GM23248 (cell line): ENCODE measurements around the gene ERICH3. TPM values are rescaled to one million over a fixed set of nuclear protein-coding genes. Genes with fewer than 3 reads are reported as not detected.

Experiments used
- DNase-seq: peaks from one replicate; pipeline ENCODE4 v3.0.0-alpha.2; 2015
- H2AFZ ChIP-seq: fragments of 200-600 bp; sonication (generic); 2 replicates; pipeline ENCODE4 v1.6.1; 2016; ENCODE audit warnings: antibody characterized with exemption
- H3F3A ChIP-seq: fragments of 200-600 bp; sonication (generic); 2 replicates; pipeline ENCODE4 v1.6.1; 2016; ENCODE audit warnings: mild to moderate bottlenecking, antibody characterized with exemption, mixed run types; ENCODE audit not compliant: insufficient read depth
- H3K27ac ChIP-seq: fragments of 200-600 bp; sonication (generic); 2 replicates; pipeline ENCODE4 v1.5.1; 2016; ENCODE audit warnings: mild to moderate bottlenecking
- H3K27me3 ChIP-seq: fragments of 200-600 bp; sonication (generic); replicated peaks from 2 replicates; pipeline ENCODE4 v1.6.1; 2016; ENCODE audit warnings: mild to moderate bottlenecking; ENCODE audit not compliant: insufficient read depth
- H3K36me3 ChIP-seq: fragments of 200-600 bp; sonication (generic); 2 replicates; pipeline ENCODE4 v1.6.1; 2016; ENCODE audit warnings: low read depth, mild to moderate bottlenecking
- H3K4me1 ChIP-seq: fragments of 200-600 bp; sonication (generic); 2 replicates; pipeline ENCODE4 v1.6.1; 2016; ENCODE audit warnings: mild to moderate bottlenecking; ENCODE audit not compliant: insufficient read depth
- H3K4me2 ChIP-seq: fragments of 200-600 bp; sonication (generic); one replicate; pipeline ENCODE4 v1.6.1; 2016; ENCODE audit warnings: mild to moderate bottlenecking; ENCODE audit not compliant: unreplicated experiment
- H3K4me3 ChIP-seq: fragments of 200-600 bp; sonication (generic); 2 replicates; pipeline ENCODE4 v1.5.1; 2016; ENCODE audit warnings: mild to moderate bottlenecking
- H3K79me2 ChIP-seq: fragments of 200-600 bp; sonication (generic); 2 replicates; pipeline ENCODE4 v1.6.1; 2016; ENCODE audit warnings: mild to moderate bottlenecking; ENCODE audit not compliant: insufficient read depth
- H3K9ac ChIP-seq: fragments of 200-600 bp; sonication (generic); 2 replicates; pipeline ENCODE4 v1.6.1; 2016; ENCODE audit warnings: mild to moderate bottlenecking
- H3K9me2 ChIP-seq: fragments of 200-600 bp; sonication (generic); 2 replicates; pipeline ENCODE4 v1.6.1; 2016; ENCODE audit warnings: mixed run types, mild to moderate bottlenecking, moderate library complexity; ENCODE audit not compliant: insufficient read depth
- H3K9me3 ChIP-seq: fragments of 200-600 bp; sonication (generic); one replicate; pipeline ENCODE4 v1.6.1; 2017; ENCODE audit warnings: low read depth
- H4K20me1 ChIP-seq: fragments of 200-600 bp; sonication (generic); 2 replicates; pipeline ENCODE4 v1.6.0; 2016; ENCODE audit not compliant: insufficient read depth
- EZH2 ChIP-seq: fragments of 200-600 bp; sonication (generic); IDR thresholded peaks from 2 replicates; pipeline ENCODE4 v1.6.1; 2018; ENCODE audit warnings: antibody characterized with exemption, mild to moderate bottlenecking; ENCODE audit not compliant: insufficient read depth, poor library complexity, severe bottlenecking
- EZH2phosphoT487 ChIP-seq: fragments of 200-600 bp; sonication (generic); IDR thresholded peaks from 2 replicates; pipeline ENCODE4 v1.6.1; 2018; ENCODE audit warnings: antibody characterized with exemption, moderate library complexity, mild to moderate bottlenecking, low read depth; ENCODE audit not compliant: insufficient read depth
- WGBS, 2 experiments: methylation state at CpG; one replicate each; pipeline ENCODE4 v1.1.6; 2015 to 2017; ENCODE audit warnings: low lambda C conversion rate in 2 of 2, low coverage in 1 of 2; ENCODE audit errors: missing lambda C conversion rate in 2 of 2; 5-methylcytosine and 5-hydroxymethylcytosine counted together
- in situ Hi-C: fragments of 300-500 bp; cut with MboI; formaldehyde crosslinking; loops from 2 replicates; pipeline ENCODE4 v1.15.0; 2020
- polyA plus RNA-seq: library from polyadenylated mRNA; unstranded; fragments of >200 nt; fragmentation: Nextera tagmentation; extraction: Ambion mirVana; gene quantifications from 2 replicates; pipeline ENCODE4 v1.2.1, GENCODE V29; 2016
- total RNA-seq: library from RNA; depleted of rRNA; stranded (reverse); fragments of >200 nt; shearing (Covaris generic); gene quantifications from 2 replicates; pipeline ENCODE4 v1.2.3, GENCODE V29; 2014

Gene ERICH3
- total and polyA plus RNA-seq, 2 experiments from 2014 or later = not detected

GRCh38 chr1:74690909-74691308 lies 17.3 kb upstream of the ERICH3 start:
- H3K4me3 ChIP-seq = no peak overlapping the region
- no peak for DNase-seq
- H3K9me3 ChIP-seq = no peaks in the 10 kb centered on the region
- 78 to 79% methylated on average over 4 of the region's 4 CpGs for WGBS, 2 experiments
- H3K79me2 ChIP-seq = no peaks in the 10 kb centered on the region
- TF ChIP-seq EZH2phosphoT487 (no peak), EZH2 (no peak)
- no peaks in the 10 kb centered on the region for H3K36me3 ChIP-seq
- no peak overlapping the region for H3K27ac ChIP-seq
- in situ Hi-C loops = no loop called here
- no peak overlapping the region for H3K4me2 ChIP-seq
- no peak overlapping the region for H3K9ac ChIP-seq
- H3K4me1 ChIP-seq = no peaks in the 10 kb centered on the region
- H3F3A ChIP-seq = no peaks in the 10 kb centered on the region
- H3K9me2 ChIP-seq = no peaks in the 10 kb centered on the region
- no peaks in the 10 kb centered on the region for H4K20me1 ChIP-seq
- H3K27me3 ChIP-seq = no peaks in the 10 kb centered on the region; the same call in 1 of the 2 replicates
- H2AFZ ChIP-seq = no peak overlapping the region

- no peaks in the 10 kb centered on the region; the same call in 1 of the 2 replicates for H3K27me3 ChIP-seq
- no peaks in the 10 kb centered on the region for H4K20me1 ChIP-seq
- in situ Hi-C loops = no loop called here
- WGBS, 2 experiments = 23 to 30% methylated on average over 2 of the region's 2 CpGs
- H3K4me3 ChIP-seq = no peak overlapping the region
- 0 out of 2 replicates have a peak overlapping the region, but pooled peaks have one; percentile 36 for H2AFZ ChIP-seq
- H3K27ac ChIP-seq = no peak overlapping the region
- H3K9me3 ChIP-seq = no peaks in the 10 kb centered on the region
- H3K9ac ChIP-seq = no peak overlapping the region
- no peaks in the 10 kb centered on the region for H3K4me1 ChIP-seq
- H3F3A ChIP-seq = no peaks in the 10 kb centered on the region
- no peaks in the 10 kb centered on the region for H3K9me2 ChIP-seq
- DNase-seq = no peak
- TF ChIP-seq EZH2 (no peak), EZH2phosphoT487 (no peak)
- H3K79me2 ChIP-seq = no peaks in the 10 kb centered on the region
- H3K36me3 ChIP-seq = no peaks in the 10 kb centered on the region
- no peak overlapping the region for H3K4me2 ChIP-seq
Measured at GRCh38 chr1:74690364-74690696, 16.7 kb upstream of the ERICH3 start.

- Histone ChIP-seq H3K79me2 (no peaks in the 10 kb centered on the region), H3K4me2 (no peak overlapping the region), H3K4me1 (no peaks in the 10 kb centered on the region), H3K27ac (no peak overlapping the region), H4K20me1 (no peaks in the 10 kb centered on the region), H3K27me3 (no peaks in the 10 kb centered on the region; the same call in 1 of the 2 replicates), H3F3A (no peaks in the 10 kb centered on the region), H2AFZ (peak overlapping the region; percentile 36; the same call in 1 of the 2 replicates), H3K9ac (no peak overlapping the region), H3K4me3 (no peak overlapping the region), H3K9me2 (no peaks in the 10 kb centered on the region), H3K36me3 (no peaks in the 10 kb centered on the region), H3K9me3 (no peaks in the 10 kb centered on the region)
- DNase-seq = peak; percentile 63
- 17 to 20% methylated on average over 5 of the region's 5 CpGs for WGBS, 2 experiments
- in situ Hi-C loops = no loop called here
- TF ChIP-seq EZH2phosphoT487 = no peak
- no peak for TF ChIP-seq EZH2
Measured at GRCh38 chr1:74689621-74690363, 16.2 kb upstream of the ERICH3 start.

GRCh38 chr1:74686928-74687327 lies 13.3 kb upstream of the ERICH3 start:
- in situ Hi-C loops = no loop called here

More at GRCh38 chr1:74686928-74687327, 13.3 kb upstream of the ERICH3 start:
- H3K9ac ChIP-seq = no peak overlapping the region
- H4K20me1 ChIP-seq = no peaks in the 10 kb centered on the region
- H3K27me3 ChIP-seq = no peaks in the 10 kb centered on the region; the same call in none of the 2 replicates
- TF ChIP-seq EZH2 = no peak
- no peak for TF ChIP-seq EZH2phosphoT487
- 58 to 60% methylated on average over 4 of the region's 4 CpGs for WGBS, 2 experiments
- no peak overlapping the region for H2AFZ ChIP-seq
- H3K4me1 ChIP-seq = no peaks in the 10 kb centered on the region
- H3K79me2 ChIP-seq = no peaks in the 10 kb centered on the region
- H3K9me2 ChIP-seq = no peaks in the 10 kb centered on the region
- no peak for DNase-seq
- no peak overlapping the region for H3K27ac ChIP-seq
- H3K4me3 ChIP-seq = no peak overlapping the region
- H3K9me3 ChIP-seq = no peaks in the 10 kb centered on the region
- no peaks in the 10 kb centered on the region for H3F3A ChIP-seq
- H3K36me3 ChIP-seq = no peaks in the 10 kb centered on the region
- no peak overlapping the region for H3K4me2 ChIP-seq
